ENCODE data around the gene DYDC1.

The DYDC1 gene

DNA sequence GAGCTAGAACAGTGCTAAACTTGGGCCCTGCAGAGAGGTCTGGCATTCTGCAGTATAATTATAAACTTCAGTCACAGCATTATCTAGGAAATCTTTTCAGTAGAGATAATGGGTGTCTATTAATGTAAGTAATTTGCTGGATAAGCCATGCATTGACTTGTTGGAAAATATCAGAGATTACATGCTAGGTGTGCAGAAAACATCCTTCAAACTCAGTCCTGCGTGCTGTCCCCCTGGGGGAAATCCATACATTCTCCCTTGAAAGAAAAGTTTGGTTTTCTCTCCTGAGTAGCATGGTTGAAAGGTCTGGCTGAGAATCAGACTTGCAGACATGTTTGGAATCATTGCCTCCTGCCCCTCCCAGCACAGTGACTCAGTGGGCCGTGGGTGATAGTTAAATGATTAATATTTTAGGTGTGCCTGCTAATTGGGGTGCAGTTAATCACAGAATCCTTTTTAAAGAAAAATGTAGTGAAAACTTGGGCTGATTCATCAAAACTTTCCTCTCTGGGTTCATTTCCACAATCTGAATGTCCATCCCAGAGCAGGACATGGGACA lies 37.9 kb upstream of the DYDC1 start:
- TF ChIP-seq, protein P1, sequence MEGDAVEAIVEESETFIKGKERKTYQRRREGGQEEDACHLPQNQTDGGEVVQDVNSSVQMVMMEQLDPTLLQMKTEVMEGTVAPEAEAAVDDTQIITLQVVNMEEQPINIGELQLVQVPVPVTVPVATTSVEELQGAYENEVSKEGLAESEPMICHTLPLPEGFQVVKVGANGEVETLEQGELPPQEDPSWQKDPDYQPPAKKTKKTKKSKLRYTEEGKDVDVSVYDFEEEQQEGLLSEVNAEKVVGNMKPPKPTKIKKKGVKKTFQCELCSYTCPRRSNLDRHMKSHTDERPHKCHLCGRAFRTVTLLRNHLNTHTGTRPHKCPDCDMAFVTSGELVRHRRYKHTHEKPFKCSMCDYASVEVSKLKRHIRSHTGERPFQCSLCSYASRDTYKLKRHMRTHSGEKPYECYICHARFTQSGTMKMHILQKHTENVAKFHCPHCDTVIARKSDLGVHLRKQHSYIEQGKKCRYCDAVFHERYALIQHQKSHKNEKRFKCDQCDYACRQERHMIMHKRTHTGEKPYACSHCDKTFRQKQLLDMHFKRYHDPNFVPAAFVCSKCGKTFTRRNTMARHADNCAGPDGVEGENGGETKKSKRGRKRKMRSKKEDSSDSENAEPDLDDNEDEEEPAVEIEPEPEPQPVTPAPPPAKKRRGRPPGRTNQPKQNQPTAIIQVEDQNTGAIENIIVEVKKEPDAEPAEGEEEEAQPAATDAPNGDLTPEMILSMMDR (IDR thresholded peaks at IDR 0.05; ENCODE audit: borderline replicate concordance, control extremely low read depth, extremely low read depth, insufficient read depth, missing control alignments) = no peak
- in situ Hi-C loops (cut with MboI; ENCODE audit: low sequenced_read_pairs, unreplicated experiment) = no loop called here
- DNase-seq (ENCODE audit: low spot score) = no peak

DNA sequence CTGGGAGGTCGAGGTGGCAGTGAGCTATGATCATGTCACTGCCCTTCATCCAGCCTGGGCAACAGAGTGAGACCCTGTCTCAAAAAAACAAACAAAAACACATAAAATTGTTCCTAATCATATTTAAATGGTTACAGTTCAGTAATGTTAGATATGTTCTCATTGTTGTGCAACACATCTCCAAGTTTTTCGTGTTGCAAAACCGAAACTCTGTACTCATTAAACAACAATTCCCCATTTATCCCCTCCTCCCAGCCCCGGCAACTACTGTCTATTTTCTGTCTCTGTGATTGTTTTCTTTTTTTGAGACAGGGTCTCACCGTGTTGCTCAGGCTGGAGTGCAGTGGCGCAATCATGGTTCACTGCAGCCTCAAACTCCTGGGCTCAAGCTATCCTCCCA lies 35.7 kb upstream of the DYDC1 start:
- in situ Hi-C loops (cut with MboI; ENCODE audit: low sequenced_read_pairs, unreplicated experiment) = no loop called here
- DNase-seq (ENCODE audit: low spot score) = no peak
- TF ChIP-seq, protein P1 (IDR thresholded peaks at IDR 0.05; ENCODE audit: borderline replicate concordance, control extremely low read depth, extremely low read depth, insufficient read depth, missing control alignments) = no peak

DNA sequence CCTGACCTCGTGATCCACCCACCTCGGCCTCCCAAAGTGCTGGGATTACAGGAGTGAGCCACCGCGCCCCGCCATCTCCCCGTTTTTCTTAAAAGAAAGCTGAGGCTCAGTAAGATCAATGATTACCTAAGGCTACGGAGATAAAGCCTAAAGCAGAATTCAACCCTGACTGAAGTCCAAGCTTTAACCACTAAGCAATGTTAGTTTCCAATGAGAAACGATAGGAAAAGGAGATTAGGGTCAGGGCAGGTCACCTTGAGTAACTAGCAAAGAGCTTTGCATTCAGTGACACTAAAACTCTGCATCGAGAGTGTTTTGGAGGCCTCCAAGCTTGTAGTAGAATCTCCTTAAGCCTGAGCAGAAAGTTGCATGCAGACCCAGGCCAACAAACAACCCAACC lies 34.2 kb upstream of the DYDC1 start:
- TF ChIP-seq, protein P1 (IDR thresholded peaks at IDR 0.05; ENCODE audit: borderline replicate concordance, control extremely low read depth, extremely low read depth, insufficient read depth, missing control alignments) = no peak
- no peak for DNase-seq (ENCODE audit: low spot score)
- in situ Hi-C loops (cut with MboI; ENCODE audit: low sequenced_read_pairs, unreplicated experiment) = no loop called here

DNA sequence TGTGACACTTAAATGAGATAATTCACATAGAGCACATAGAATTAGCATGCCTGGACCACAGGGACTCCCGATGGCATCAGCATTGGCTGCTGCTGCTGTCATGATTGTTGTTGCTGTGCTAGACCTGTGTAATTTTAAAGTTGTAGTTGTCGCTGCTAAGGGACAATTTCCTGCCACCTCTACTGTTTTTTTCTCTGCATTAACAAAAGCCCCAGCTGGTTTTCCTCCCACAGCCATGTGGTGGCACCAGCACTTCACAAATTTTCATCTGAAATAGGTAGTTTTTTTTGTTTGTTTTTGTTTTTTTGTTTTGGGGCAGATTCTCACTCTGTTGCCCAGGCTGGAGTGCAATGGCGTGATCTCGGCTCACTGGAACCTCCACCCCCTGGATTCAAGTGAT lies 26.4 kb upstream of the DYDC1 start:
- in situ Hi-C loops (cut with MboI; ENCODE audit: low sequenced_read_pairs, unreplicated experiment) = loop anchor here (10.0 kb wide), 1 partner anchor 122 kb away; no protein-coding TSS in a partner anchor
- TF ChIP-seq, protein P1 (IDR thresholded peaks at IDR 0.05; ENCODE audit: borderline replicate concordance, control extremely low read depth, extremely low read depth, insufficient read depth, missing control alignments) = peak; percentile 52
- DNase-seq (ENCODE audit: low spot score) = peak; percentile 64

DNA sequence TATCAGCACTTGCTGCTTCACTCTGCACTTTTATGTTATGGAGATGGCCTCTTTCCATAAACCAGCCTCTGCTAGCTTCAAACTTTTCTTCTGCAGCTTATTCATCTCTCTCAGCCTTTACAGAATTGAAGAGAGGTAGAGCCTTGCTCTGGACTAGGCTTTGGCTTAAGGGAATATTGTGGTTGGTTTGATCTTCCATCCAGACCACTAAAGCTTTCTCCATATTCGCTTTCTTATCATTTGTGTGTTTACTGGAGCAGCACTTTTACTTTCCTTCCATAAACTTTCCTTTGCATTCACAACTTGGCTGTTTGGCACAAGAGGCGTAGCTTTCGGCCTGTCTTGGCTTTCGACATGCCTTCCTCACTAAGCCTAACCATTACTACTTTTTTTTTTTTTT lies 23.6 kb upstream of the DYDC1 start:
- DNase-seq (ENCODE audit: low spot score) = no peak
- TF ChIP-seq, protein P1 (IDR thresholded peaks at IDR 0.05; ENCODE audit: borderline replicate concordance, control extremely low read depth, extremely low read depth, insufficient read depth, missing control alignments) = no peak
- in situ Hi-C loops (cut with MboI; ENCODE audit: low sequenced_read_pairs, unreplicated experiment) = loop anchor here (10.0 kb wide), 1 partner anchor 125 kb away; no protein-coding TSS in a partner anchor

DNA sequence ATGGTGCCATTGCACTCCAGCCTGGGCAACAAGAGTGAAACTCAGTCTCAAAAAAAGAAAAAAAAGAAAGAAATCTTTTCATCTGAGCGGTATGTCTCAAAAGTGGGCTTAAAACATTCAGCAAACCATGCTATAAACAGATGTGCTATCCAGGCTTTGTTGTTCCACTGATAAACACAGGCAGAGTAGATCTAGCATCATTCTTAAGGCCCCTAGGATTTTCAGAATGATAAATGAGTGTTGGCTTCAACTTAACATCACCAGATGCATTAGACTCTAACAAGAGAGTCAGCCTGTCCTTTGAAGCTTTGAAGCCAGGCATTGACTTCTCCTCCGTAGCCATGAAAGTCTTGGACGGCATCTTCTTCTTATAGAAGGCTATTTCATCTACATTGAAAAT lies 23.1 kb upstream of the DYDC1 start:
- TF ChIP-seq, protein P1 (IDR thresholded peaks at IDR 0.05; ENCODE audit: borderline replicate concordance, control extremely low read depth, extremely low read depth, insufficient read depth, missing control alignments) = no peak
- DNase-seq (ENCODE audit: low spot score) = no peak
- in situ Hi-C loops (cut with MboI; ENCODE audit: low sequenced_read_pairs, unreplicated experiment) = loop anchor here (10.0 kb wide), 1 partner anchor 125 kb away; no protein-coding TSS in a partner anchor
